Loucy (cell line): ENCODE data around the gene XRCC3.

Experiments
- H2AFZ ChIP-seq: fragments of 200-600 bp; sonication (generic); 2 replicates; pipeline ENCODE4 v1.6.0; 2016; ENCODE audit warnings: antibody characterized with exemption, mild to moderate bottlenecking, low read length, moderate library complexity
- H3F3A ChIP-seq: fragments of 200-600 bp; 2 replicates; pipeline ENCODE4 v1.6.0; 2016; ENCODE audit warnings: antibody characterized with exemption, low read depth, mild to moderate bottlenecking
- H3K27me3 ChIP-seq: fragments of 200-600 bp; sonication (generic); 2 replicates; pipeline ENCODE4 v1.6.1; 2014; ENCODE audit warnings: low read length, mild to moderate bottlenecking; ENCODE audit not compliant: insufficient read depth, poor library complexity, severe bottlenecking
- H3K36me3 ChIP-seq: fragments of 200-600 bp; sonication (generic); 2 replicates; pipeline ENCODE4 v1.6.1; 2016; ENCODE audit warnings: low read length; ENCODE audit not compliant: insufficient read depth
- H3K4me1 ChIP-seq: fragments of 200-600 bp; sonication (generic); 2 replicates; pipeline ENCODE4 v1.5.1; 2014; ENCODE audit warnings: low read length, mild to moderate bottlenecking; ENCODE audit not compliant: insufficient read depth, poor library complexity, severe bottlenecking
- H3K4me2 ChIP-seq: fragments of 200-600 bp; sonication (generic); 2 replicates; pipeline ENCODE4 v1.6.0; 2014; ENCODE audit warnings: antibody characterized with exemption, low read length, low read depth, mild to moderate bottlenecking; ENCODE audit not compliant: poor library complexity, severe bottlenecking
- H3K4me3 ChIP-seq: fragments of 200-600 bp; sonication (generic); 2 replicates; pipeline ENCODE4 v1.5.1; 2014; ENCODE audit warnings: low read length, mild to moderate bottlenecking, mixed read lengths; ENCODE audit not compliant: poor library complexity, severe bottlenecking
- H3K79me2 ChIP-seq: fragments of 200-600 bp; sonication (generic); 2 replicates; pipeline ENCODE4 v1.6.1; 2014; ENCODE audit warnings: low read length; ENCODE audit not compliant: insufficient read depth
- H3K9ac ChIP-seq: fragments of 200-600 bp; sonication (generic); 2 replicates; pipeline ENCODE4 v1.6.0; 2014; ENCODE audit warnings: mild to moderate bottlenecking, low read depth, low read length, moderate library complexity; ENCODE audit not compliant: poor library complexity, severe bottlenecking
- H3K9me2 ChIP-seq: fragments of 200-600 bp; sonication (generic); replicated peaks from 2 replicates; pipeline ENCODE4 v1.6.1; 2016; ENCODE audit warnings: low read depth, low read length, mixed read lengths
- H3K9me3 ChIP-seq: fragments of 200-600 bp; sonication (generic); 2 replicates; pipeline ENCODE4 v1.6.1; 2014; ENCODE audit warnings: mild to moderate bottlenecking, antibody characterized with exemption, low read length, low read depth; ENCODE audit not compliant: insufficient read depth
- H4K20me1 ChIP-seq: fragments of 200-600 bp; sonication (generic); 2 replicates; pipeline ENCODE4 v1.6.0; 2014; ENCODE audit warnings: antibody characterized with exemption, low read length, mild to moderate bottlenecking; ENCODE audit not compliant: insufficient read depth, poor library complexity, severe bottlenecking
- EZH2phosphoT487 ChIP-seq: fragments of 200-600 bp; IDR thresholded peaks from 2 replicates; pipeline ENCODE4 v1.6.1; 2018; ENCODE audit warnings: antibody characterized with exemption, mild to moderate bottlenecking, moderate library complexity, borderline replicate concordance
- TF ChIP-seq, protein P1 (sequence below): fragments of 200-600 bp; sonication (generic); conservative IDR thresholded peaks from 2 replicates; pipeline ENCODE4 v1.5.1; 2014; ENCODE audit warnings: mild to moderate bottlenecking, antibody characterized with exemption, low read length

Gene XRCC3

GRCh38 chr14:103762036-103762435 is 46.8 kb upstream of the XRCC3 start:
- Histone ChIP-seq H3K4me1 (no peaks in the 10 kb centered on the region), H2AFZ (no peak overlapping the region), H3K4me2 (no peak overlapping the region), H3F3A (no peaks in the 10 kb centered on the region), H3K36me3 (peaks cover 7% of the 10 kb centered on the region; the same call in 1 of the 2 replicates), H3K9me2 (no peaks in the 10 kb centered on the region), H3K79me2 (no peaks in the 10 kb centered on the region), H4K20me1 (no peaks in the 10 kb centered on the region), H3K9me3 (no peaks in the 10 kb centered on the region), H3K4me3 (no peak overlapping the region), H3K9ac (no peak overlapping the region), H3K27me3 (no peaks in the 10 kb centered on the region)
- TF ChIP-seq, protein P1, sequence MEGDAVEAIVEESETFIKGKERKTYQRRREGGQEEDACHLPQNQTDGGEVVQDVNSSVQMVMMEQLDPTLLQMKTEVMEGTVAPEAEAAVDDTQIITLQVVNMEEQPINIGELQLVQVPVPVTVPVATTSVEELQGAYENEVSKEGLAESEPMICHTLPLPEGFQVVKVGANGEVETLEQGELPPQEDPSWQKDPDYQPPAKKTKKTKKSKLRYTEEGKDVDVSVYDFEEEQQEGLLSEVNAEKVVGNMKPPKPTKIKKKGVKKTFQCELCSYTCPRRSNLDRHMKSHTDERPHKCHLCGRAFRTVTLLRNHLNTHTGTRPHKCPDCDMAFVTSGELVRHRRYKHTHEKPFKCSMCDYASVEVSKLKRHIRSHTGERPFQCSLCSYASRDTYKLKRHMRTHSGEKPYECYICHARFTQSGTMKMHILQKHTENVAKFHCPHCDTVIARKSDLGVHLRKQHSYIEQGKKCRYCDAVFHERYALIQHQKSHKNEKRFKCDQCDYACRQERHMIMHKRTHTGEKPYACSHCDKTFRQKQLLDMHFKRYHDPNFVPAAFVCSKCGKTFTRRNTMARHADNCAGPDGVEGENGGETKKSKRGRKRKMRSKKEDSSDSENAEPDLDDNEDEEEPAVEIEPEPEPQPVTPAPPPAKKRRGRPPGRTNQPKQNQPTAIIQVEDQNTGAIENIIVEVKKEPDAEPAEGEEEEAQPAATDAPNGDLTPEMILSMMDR, result no peak
- TF ChIP-seq EZH2phosphoT487, result no peak

DNA sequence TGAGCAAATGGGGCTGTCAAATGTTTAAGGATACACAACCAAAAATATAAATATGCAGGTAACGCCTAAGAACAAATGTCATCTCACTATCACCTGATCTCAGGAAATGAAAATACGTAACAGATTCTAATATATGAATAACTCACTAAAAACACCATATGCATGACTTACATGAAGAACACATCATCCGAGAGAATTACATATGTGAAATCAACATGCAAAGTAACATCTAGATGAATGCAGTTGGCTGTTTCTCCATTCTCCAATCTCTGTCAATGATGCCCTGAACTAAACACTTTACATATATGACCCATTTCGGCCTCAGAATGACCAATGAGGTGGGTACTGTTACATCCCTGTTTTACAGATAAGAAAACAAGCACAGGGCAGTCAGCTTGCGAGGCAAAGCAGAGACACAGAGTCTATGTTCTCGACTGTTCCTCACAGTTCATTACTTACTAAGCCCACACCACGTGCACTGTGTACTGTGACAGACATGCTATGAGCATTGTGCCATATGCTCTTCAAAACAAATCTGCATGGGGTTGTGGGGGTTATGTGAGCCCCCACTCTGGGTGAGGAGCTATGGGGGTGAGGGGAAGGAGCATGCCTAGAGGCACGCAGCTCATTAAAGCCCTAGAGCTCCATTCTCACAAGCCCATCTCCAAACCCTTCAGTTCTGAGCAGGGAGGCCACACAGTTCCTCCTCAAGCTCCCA is 43.0 kb upstream of the XRCC3 start:
- Histone ChIP-seq H3K27me3 (no peaks in the 10 kb centered on the region), H3K36me3 (no peaks in the 10 kb centered on the region), H3F3A (no peaks in the 10 kb centered on the region), H3K9me3 (no peaks in the 10 kb centered on the region), H2AFZ (no peak overlapping the region), H3K9me2 (no peaks in the 10 kb centered on the region), H3K79me2 (no peaks in the 10 kb centered on the region), H4K20me1 (no peaks in the 10 kb centered on the region), H3K4me2 (no peak overlapping the region), H3K9ac (no peak overlapping the region), H3K4me1 (no peaks in the 10 kb centered on the region), H3K4me3 (no peak overlapping the region)
- no peak for TF ChIP-seq EZH2phosphoT487
- TF ChIP-seq, protein P1, result no peak

DNA sequence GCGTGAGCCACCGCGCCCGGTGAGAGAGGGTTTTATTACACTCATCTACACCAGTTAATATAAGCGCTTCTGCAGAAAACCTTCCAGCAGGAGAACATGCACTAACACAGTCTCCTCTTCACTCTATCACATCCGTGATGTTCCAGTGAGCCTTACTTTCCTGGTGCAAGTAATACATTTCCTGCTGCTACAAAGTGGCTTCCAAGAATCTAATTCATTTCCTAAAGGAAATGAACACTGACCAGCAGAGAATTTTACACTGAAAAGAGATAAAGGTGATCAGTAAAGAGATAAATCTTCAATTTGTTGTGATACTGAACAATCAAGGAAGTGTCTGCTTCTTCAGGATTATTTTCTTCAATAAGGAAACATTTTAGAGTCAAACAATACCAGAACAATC is 39.8 kb upstream of the XRCC3 start:
- no peak for TF ChIP-seq EZH2phosphoT487
- TF ChIP-seq, protein P1, result no peak

More for the DNA sequence above, 39.8 kb upstream of the XRCC3 start:
- H3K27me3 ChIP-seq, result no peaks in the 10 kb centered on the region
- H3K79me2 ChIP-seq, result no peaks in the 10 kb centered on the region
- H3K4me3 ChIP-seq, result no peak overlapping the region
- no peaks in the 10 kb centered on the region for H3K9me2 ChIP-seq
- H3K9me3 ChIP-seq, result no peaks in the 10 kb centered on the region
- no peak overlapping the region for H3K4me2 ChIP-seq
- no peaks in the 10 kb centered on the region for H3F3A ChIP-seq
- H3K4me1 ChIP-seq, result no peaks in the 10 kb centered on the region
- H4K20me1 ChIP-seq, result no peaks in the 10 kb centered on the region
- no peak overlapping the region for H2AFZ ChIP-seq
- no peak overlapping the region for H3K9ac ChIP-seq
- peaks cover 9% of the 10 kb centered on the region for H3K36me3 ChIP-seq
